Subcutaneous abdominal adipose tissue (tissue), 5 donors: ENCODE measurements around the gene CREB3L1.
A peak's percentile ranks its signal among the peaks of the same experiment; 100 is the strongest.

ENCODE experiments used
- H3K27ac ChIP-seq: one replicate; pipeline ENCODE4 v1.7.0; 2013; ENCODE audit warnings: low read depth, mild to moderate bottlenecking, inconsistent platforms, low read length, moderate library complexity
- H3K27me3 ChIP-seq, 5 donors: one replicate each; pipeline ENCODE4 v1.7.0; 2013; ENCODE audit warnings: low read length in 5 of 5, inconsistent platforms in 1 of 5; ENCODE audit not compliant: control insufficient read depth in 5 of 5, insufficient read depth in 4 of 5
- H3K36me3 ChIP-seq, 5 donors: one replicate each; pipeline ENCODE4 v1.7.0; 2013; ENCODE audit warnings: low read length in 5 of 5; ENCODE audit not compliant: control insufficient read depth in 5 of 5, insufficient read depth in 5 of 5
- H3K4me1 ChIP-seq, 5 donors: one replicate each; pipeline ENCODE4 v1.7.0; 2013; ENCODE audit warnings: low read length in 5 of 5, mild to moderate bottlenecking in 3 of 5, moderate library complexity in 1 of 5; ENCODE audit not compliant: control insufficient read depth in 5 of 5, insufficient read depth in 5 of 5
- H3K4me3 ChIP-seq, 5 donors: one replicate each; pipeline ENCODE4 v1.7.0; 2013; ENCODE audit warnings: low read length in 5 of 5, low read depth in 1 of 5
- H3K9ac ChIP-seq, 5 donors: one replicate each; pipeline ENCODE4 v1.7.0; 2013; ENCODE audit warnings: low read length in 5 of 5, mild to moderate bottlenecking in 4 of 5, moderate library complexity in 3 of 5
- H3K9me3 ChIP-seq, 5 donors: one replicate each; pipeline ENCODE4 v1.7.0; 2013; ENCODE audit warnings: low read length in 5 of 5; ENCODE audit not compliant: control insufficient read depth in 5 of 5
- donor health status: healthy.
- donor health status: healthy.
- donor health status: healthy.
- donor health status: healthy.
- donor health status: healthy.

The CREB3L1 gene

GRCh38 chr11:46351148-46351547 is 73.7 kb downstream of the CREB3L1 start:
- Histone ChIP-seq H3K4me3 (no peak overlapping the region), H3K27me3 (no peaks in the 10 kb centered on the region), H3K9ac (peak overlapping the region in 2 of 5 donors; percentile 46 to 52), H3K27ac (peak overlapping the region; percentile 30), H3K36me3 (peaks cover 0 to 14% (median 6%) of the 10 kb centered on the region in 5 donors), H3K9me3 (no peaks in the 10 kb centered on the region), H3K4me1 (peaks cover 12 to 61% (median 56%) of the 10 kb centered on the region in 5 donors)

GRCh38 chr11:46351606-46352005 is 74.1 kb downstream of the CREB3L1 start:
- Histone ChIP-seq H3K4me3 (peak overlapping the region in 2 of 5 donors; percentile 17 to 31), H3K9me3 (no peaks in the 10 kb centered on the region), H3K4me1 (peaks cover 9 to 58% (median 51%) of the 10 kb centered on the region in 5 donors), H3K9ac (peak overlapping the region in 3 of 5 donors; percentile 17 to 52 (median 46)), H3K27me3 (no peaks in the 10 kb centered on the region), H3K27ac (peak overlapping the region; percentile 30), H3K36me3 (peaks cover 0 to 19% (median 10%) of the 10 kb centered on the region in 5 donors)

GRCh38 chr11:46352063-46352841 is 74.8 kb downstream of the CREB3L1 start:
- peak overlapping the region; percentile 30 for H3K27ac ChIP-seq
- no peaks in the 10 kb centered on the region for H3K27me3 ChIP-seq
- H3K36me3 ChIP-seq: peaks cover 0 to 19% (median 12%) of the 10 kb centered on the region in 5 donors
- peak overlapping the region in 3 of 5 donors; percentile 6 to 31 (median 17) for H3K4me3 ChIP-seq
- peaks cover 6 to 54% (median 46%) of the 10 kb centered on the region in 5 donors for H3K4me1 ChIP-seq
- H3K9ac ChIP-seq: peak overlapping the region in 3 of 5 donors; percentile 17 to 57 (median 46)
- H3K9me3 ChIP-seq: no peaks in the 10 kb centered on the region

- no peaks in the 10 kb centered on the region for H3K9me3 ChIP-seq
- peaks cover 0 to 19% (median 15%) of the 10 kb centered on the region in 5 donors for H3K36me3 ChIP-seq
- peak overlapping the region in 3 of 5 donors; percentile 10 to 52 (median 35) for H3K9ac ChIP-seq
- peaks cover 6 to 43% (median 36%) of the 10 kb centered on the region in 5 donors for H3K4me1 ChIP-seq
- no peaks in the 10 kb centered on the region for H3K27me3 ChIP-seq
- H3K27ac ChIP-seq: no peak overlapping the region
- H3K4me3 ChIP-seq: no peak overlapping the region
Measured at GRCh38 chr11:46353698-46354097, 76.2 kb downstream of the CREB3L1 start.

- H3K27ac ChIP-seq: no peak overlapping the region
Measured at GRCh38 chr11:46356924-46357482, 79.5 kb downstream of the CREB3L1 start.

GRCh38 chr11:46357483-46357936 is 80.0 kb downstream of the CREB3L1 start:
- no peak overlapping the region for H3K9ac ChIP-seq
- H3K36me3 ChIP-seq: peaks cover 0 to 19% (median 11%) of the 10 kb centered on the region in 5 donors
- peaks cover 5 to 35% (median 30%) of the 10 kb centered on the region in 5 donors for H3K4me1 ChIP-seq
- H3K9me3 ChIP-seq: no peaks in the 10 kb centered on the region
- H3K27ac ChIP-seq: no peak overlapping the region
- no peaks in the 10 kb centered on the region for H3K27me3 ChIP-seq
- no peak overlapping the region for H3K4me3 ChIP-seq

More at GRCh38 chr11:46356924-46357482, 79.5 kb downstream of the CREB3L1 start:
- no peaks in the 10 kb centered on the region for H3K27me3 ChIP-seq
- no peak overlapping the region for H3K9ac ChIP-seq
- no peak overlapping the region for H3K4me3 ChIP-seq
- peaks cover 2 to 35% (median 30%) of the 10 kb centered on the region in 5 donors for H3K4me1 ChIP-seq
- peaks cover 0 to 19% (median 11%) of the 10 kb centered on the region in 5 donors for H3K36me3 ChIP-seq
- no peaks in the 10 kb centered on the region for H3K9me3 ChIP-seq

- H3K36me3 ChIP-seq: peaks cover 0 to 18% (median 17%) of the 10 kb centered on the region in 5 donors
- H3K4me1 ChIP-seq: peaks cover 8 to 49% (median 40%) of the 10 kb centered on the region in 5 donors
- no peaks in the 10 kb centered on the region for H3K27me3 ChIP-seq
- no peak overlapping the region for H3K27ac ChIP-seq
- no peaks in the 10 kb centered on the region for H3K9me3 ChIP-seq
- no peak overlapping the region for H3K4me3 ChIP-seq
- H3K9ac ChIP-seq: no peak overlapping the region
Measured at GRCh38 chr11:46359953-46360352, 82.5 kb downstream of the CREB3L1 start.

- no peaks in the 10 kb centered on the region for H3K9me3 ChIP-seq
- H3K4me3 ChIP-seq: peak overlapping the region in 4 of 5 donors; percentile 32 to 62 (median 54)
- peak overlapping the region in 4 of 5 donors; percentile 3 to 79 (median 71) for H3K9ac ChIP-seq
- peak overlapping the region; percentile 56 for H3K27ac ChIP-seq
- peaks cover 0 to 22% (median 18%) of the 10 kb centered on the region in 5 donors for H3K36me3 ChIP-seq
- H3K4me1 ChIP-seq: peaks cover 8 to 51% (median 40%) of the 10 kb centered on the region in 5 donors
- H3K27me3 ChIP-seq: no peaks in the 10 kb centered on the region
Measured at GRCh38 chr11:46360878-46361277, 83.4 kb downstream of the CREB3L1 start.

- Histone ChIP-seq H3K27ac (peak overlapping the region; percentile 56), H3K4me1 (peaks cover 8 to 47% (median 40%) of the 10 kb centered on the region in 5 donors), H3K9me3 (no peaks in the 10 kb centered on the region), H3K27me3 (no peaks in the 10 kb centered on the region), H3K4me3 (peak overlapping the region; percentile 0 to 62 (median 52)), H3K36me3 (peaks cover 0 to 22% (median 14%) of the 10 kb centered on the region in 5 donors), H3K9ac (peak overlapping the region; percentile 3 to 83 (median 70))
Measured at GRCh38 chr11:46361283-46362155, 84.1 kb downstream of the CREB3L1 start.
